ENCODE measurements around the gene BNIP5.

- TF ChIP-seq CTCF (IDR thresholded peaks at IDR 0.05 in 8 of 11, conservative IDR thresholded peaks at IDR 0.05 in 3 of 11), result no peak
- no peak for TF ChIP-seq POLR2AphosphoS5 (IDR thresholded peaks at IDR 0.05)
These were observed 36.8 kb upstream of the BNIP5 start for GRCh38 chr6:36373368-36374019.

All from spleen (tissue), 7 donors.